Neural cell (in vitro differentiated cells): ENCODE results near the gene TMUB1. TPM values are rescaled to one million over a fixed set of nuclear protein-coding genes. Genes with fewer than 3 reads are reported as not detected.

ENCODE experiments used
- H2AFZ ChIP-seq: fragments of 200-600, 300-800 bp; sonication (generic), shearing (Covaris generic); 2 replicates; pipeline ENCODE4 v1.6.0; 2014; ENCODE audit warnings: low read depth, mild to moderate bottlenecking, antibody characterized with exemption, low read length, moderate library complexity
- H3F3A ChIP-seq: fragments of 200-600 bp; shearing (Covaris generic); 2 replicates; pipeline ENCODE4 v1.6.1; 2016; ENCODE audit warnings: mild to moderate bottlenecking, moderate library complexity, mixed read lengths, antibody characterized with exemption, low read length; ENCODE audit not compliant: insufficient read depth, poor library complexity, severe bottlenecking
- H3K27ac ChIP-seq: fragments of 200-600, 300-800 bp; sonication (generic), shearing (Covaris generic); 2 replicates; pipeline ENCODE4 v1.5.1; 2014; ENCODE audit warnings: mild to moderate bottlenecking, low read length, moderate library complexity
- H3K27me3 ChIP-seq: fragments of 300-800, 200-600 bp; sonication (generic), shearing (Covaris generic); 2 replicates; pipeline ENCODE4 v1.6.0; 2014; ENCODE audit warnings: mild to moderate bottlenecking, low read depth, low read length, moderate library complexity; ENCODE audit not compliant: insufficient read depth
- H3K36me3 ChIP-seq: fragments of 300-800, 200-600 bp; sonication (generic), shearing (Covaris generic); 2 replicates; pipeline ENCODE4 v1.5.1; 2014; ENCODE audit warnings: mild to moderate bottlenecking, antibody characterized with exemption, low read length, moderate library complexity; ENCODE audit not compliant: insufficient read depth
- H3K4me2 ChIP-seq: fragments of 300-800, 200-600 bp; sonication (generic), shearing (Covaris generic); 2 replicates; pipeline ENCODE4 v1.6.0; 2014; ENCODE audit warnings: mild to moderate bottlenecking, low read length
- H3K4me3 ChIP-seq: fragments of 300-800, 200-600 bp; sonication (generic), shearing (Covaris generic); 2 replicates; pipeline ENCODE4 v1.5.1; 2014; ENCODE audit warnings: mild to moderate bottlenecking, low read length, moderate library complexity
- H3K79me2 ChIP-seq: fragments of 200-600 bp; shearing (Covaris generic); replicated peaks from 2 replicates; pipeline ENCODE4 v1.6.0; 2014; ENCODE audit warnings: mild to moderate bottlenecking, low read length, moderate library complexity; ENCODE audit not compliant: insufficient read depth
- H3K9ac ChIP-seq: fragments of 300-800, 200-600 bp; sonication (generic), shearing (Covaris generic); 2 replicates; pipeline ENCODE4 v1.6.1; 2016; ENCODE audit warnings: mild to moderate bottlenecking, low read length, mixed read lengths
- H3K9me2 ChIP-seq: fragments of 200-600 bp; shearing (Covaris generic); 2 replicates; pipeline ENCODE4 v1.6.1; 2016; ENCODE audit warnings: mild to moderate bottlenecking, low read length, mixed read lengths; ENCODE audit not compliant: insufficient read depth
- H3K9me3 ChIP-seq: fragments of 200-600, 300-800 bp; sonication (generic), shearing (Covaris generic); 2 replicates; pipeline ENCODE4 v1.6.1; 2016; ENCODE audit warnings: mild to moderate bottlenecking, mixed run types, low read length, moderate library complexity, mixed read lengths
- H4K20me1 ChIP-seq: fragments of 200-600 bp; shearing (Covaris generic); 2 replicates; pipeline ENCODE4 v1.6.1; 2016; ENCODE audit warnings: mild to moderate bottlenecking, mixed run types; ENCODE audit not compliant: insufficient read depth
- EP300 ChIP-seq: fragments of 450-650 bp; conservative IDR thresholded peaks from 2 replicates; pipeline ENCODE4 v1.6.1; 2014; ENCODE audit warnings: antibody characterized with exemption, mild to moderate bottlenecking, moderate library complexity; ENCODE audit not compliant: poor library complexity, severe bottlenecking
- EZH2 ChIP-seq: fragments of 200-600, 300-800 bp; shearing (Covaris generic), sonication (generic); IDR thresholded peaks from 2 replicates; pipeline ENCODE4 v1.6.1; 2014; ENCODE audit warnings: antibody characterized with exemption, low read length, borderline replicate concordance, mild to moderate bottlenecking; ENCODE audit not compliant: insufficient read depth, poor library complexity, severe bottlenecking
- MXI1 ChIP-seq: fragments of 450-650 bp; conservative IDR thresholded peaks from 2 replicates; pipeline ENCODE4 v1.6.1; 2014; ENCODE audit warnings: antibody characterized with exemption, mild to moderate bottlenecking; ENCODE audit not compliant: poor library complexity, severe bottlenecking
- POLR2AphosphoS5 ChIP-seq: IDR thresholded peaks from 2 replicates; pipeline ENCODE4 v1.6.1; 2012
- RAD21 ChIP-seq: fragments of 450-650 bp; conservative IDR thresholded peaks from 2 replicates; pipeline ENCODE4 v1.6.1; 2014; ENCODE audit warnings: antibody characterized with exemption, mild to moderate bottlenecking, moderate library complexity
- SMC3 ChIP-seq: fragments of 450-650 bp; conservative IDR thresholded peaks from 2 replicates; pipeline ENCODE4 v1.6.1; 2014; ENCODE audit warnings: antibody characterized with exemption, mild to moderate bottlenecking, moderate library complexity; ENCODE audit not compliant: poor library complexity
- TAF1 ChIP-seq: IDR thresholded peaks from 2 replicates; pipeline ENCODE4 v1.6.1; 2012; ENCODE audit warnings: low read depth
- polyA plus RNA-seq: library from polyadenylated mRNA; depleted of rRNA; stranded (reverse); fragments of >200 nt; gene quantifications from 2 replicates; pipeline ENCODE4 v1.2.3, GENCODE V29; 2014
- TF ChIP-seq, protein P1 (sequence below): fragments of 450-650 bp; IDR thresholded peaks from 2 replicates; pipeline ENCODE4 v1.5.1; 2014; ENCODE audit warnings: antibody characterized with exemption, mild to moderate bottlenecking, moderate library complexity; ENCODE audit not compliant: poor library complexity, severe bottlenecking
- TF ChIP-seq, protein P2 (sequence below): IDR thresholded peaks from 2 replicates; pipeline ENCODE4 v1.6.1; 2012; ENCODE audit warnings: borderline replicate concordance

TMUB1 gene
- polyA plus RNA-seq, 1 donor from 2014 or later: 35.2 TPM

DNA sequence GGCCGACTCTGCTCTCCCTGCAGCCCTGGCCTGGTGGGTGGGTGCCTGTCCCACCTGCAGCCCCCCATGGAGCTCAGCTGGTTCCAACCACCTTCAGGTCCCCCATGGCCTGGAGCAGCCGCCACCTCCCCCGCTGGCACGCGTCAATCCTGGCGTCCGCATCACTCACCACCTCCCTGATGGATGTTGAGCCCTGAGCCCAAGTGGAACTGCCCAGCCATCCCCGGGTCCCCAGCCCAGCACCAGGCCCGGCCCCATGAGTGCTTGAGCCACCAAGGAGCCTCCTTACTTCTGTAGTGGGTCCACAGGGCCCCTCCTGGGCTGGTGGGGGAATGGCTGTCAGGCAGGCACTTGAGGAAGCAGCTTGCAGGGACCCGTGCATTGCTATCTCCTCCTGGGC lies 17.6 kb upstream of the TMUB1 start:
- Histone ChIP-seq H4K20me1 (peaks cover 4% of the 10 kb centered on the region), H3K9ac (no peak overlapping the region), H2AFZ (no peak overlapping the region), H3K27ac (no peak overlapping the region), H3K79me2 (peaks cover 19% of the 10 kb centered on the region), H3F3A (no peaks in the 10 kb centered on the region), H3K4me2 (no peak overlapping the region), H3K4me3 (no peak overlapping the region), H3K27me3 (no peaks in the 10 kb centered on the region), H3K9me3 (no peaks in the 10 kb centered on the region), H3K36me3 (no peaks in the 10 kb centered on the region), H3K9me2 (no peaks in the 10 kb centered on the region)
- TF ChIP-seq POLR2AphosphoS5 (no peak), SMC3 (no peak), TAF1 (no peak)
- TF ChIP-seq, protein P1, sequence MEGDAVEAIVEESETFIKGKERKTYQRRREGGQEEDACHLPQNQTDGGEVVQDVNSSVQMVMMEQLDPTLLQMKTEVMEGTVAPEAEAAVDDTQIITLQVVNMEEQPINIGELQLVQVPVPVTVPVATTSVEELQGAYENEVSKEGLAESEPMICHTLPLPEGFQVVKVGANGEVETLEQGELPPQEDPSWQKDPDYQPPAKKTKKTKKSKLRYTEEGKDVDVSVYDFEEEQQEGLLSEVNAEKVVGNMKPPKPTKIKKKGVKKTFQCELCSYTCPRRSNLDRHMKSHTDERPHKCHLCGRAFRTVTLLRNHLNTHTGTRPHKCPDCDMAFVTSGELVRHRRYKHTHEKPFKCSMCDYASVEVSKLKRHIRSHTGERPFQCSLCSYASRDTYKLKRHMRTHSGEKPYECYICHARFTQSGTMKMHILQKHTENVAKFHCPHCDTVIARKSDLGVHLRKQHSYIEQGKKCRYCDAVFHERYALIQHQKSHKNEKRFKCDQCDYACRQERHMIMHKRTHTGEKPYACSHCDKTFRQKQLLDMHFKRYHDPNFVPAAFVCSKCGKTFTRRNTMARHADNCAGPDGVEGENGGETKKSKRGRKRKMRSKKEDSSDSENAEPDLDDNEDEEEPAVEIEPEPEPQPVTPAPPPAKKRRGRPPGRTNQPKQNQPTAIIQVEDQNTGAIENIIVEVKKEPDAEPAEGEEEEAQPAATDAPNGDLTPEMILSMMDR: no peak

DNA sequence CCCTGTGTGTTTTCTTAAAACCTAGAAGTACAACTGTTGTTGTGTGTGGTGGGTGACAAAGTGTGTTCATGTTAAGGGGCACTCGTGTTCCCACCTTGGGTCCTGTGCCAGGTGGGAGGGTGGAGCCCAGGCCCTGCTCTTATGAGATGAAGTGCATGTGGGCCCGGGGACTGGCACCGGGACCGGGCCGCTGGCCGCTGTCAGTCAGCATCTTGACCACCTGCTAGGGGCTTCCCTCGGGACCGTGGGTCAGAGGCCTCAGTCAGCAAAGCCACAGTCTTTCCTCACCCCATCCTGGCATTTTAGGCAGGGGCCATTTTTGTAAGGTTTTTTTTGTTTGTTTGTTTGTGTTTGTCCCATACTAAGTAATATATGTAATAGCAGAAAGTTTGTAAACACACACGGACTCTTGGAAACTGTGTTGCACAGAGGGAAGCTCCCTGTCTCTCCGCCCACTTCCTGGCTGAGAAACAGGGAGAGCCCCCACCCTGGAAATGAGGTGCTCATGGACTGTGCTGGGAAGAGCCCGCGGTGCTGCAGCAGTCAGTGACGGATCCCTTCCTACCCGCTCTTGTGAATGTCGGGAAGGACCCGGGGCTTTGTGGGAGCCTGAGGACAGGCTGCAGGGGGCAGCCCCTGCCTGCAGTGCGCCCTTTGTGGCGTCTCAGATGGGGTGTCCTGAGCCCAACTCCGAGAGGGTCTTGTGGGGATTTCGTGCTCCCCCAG lies 16.4 kb upstream of the TMUB1 start:
- Histone ChIP-seq H4K20me1 (peaks cover 9% of the 10 kb centered on the region), H3K4me2 (no peak overlapping the region)
- TF ChIP-seq EP300 (no peak), POLR2AphosphoS5 (no peak), EZH2 (no peak), SMC3 (no peak), MXI1 (no peak), RAD21 (no peak), TAF1 (no peak)
- TF ChIP-seq, protein P1: no peak
- TF ChIP-seq, protein P2, sequence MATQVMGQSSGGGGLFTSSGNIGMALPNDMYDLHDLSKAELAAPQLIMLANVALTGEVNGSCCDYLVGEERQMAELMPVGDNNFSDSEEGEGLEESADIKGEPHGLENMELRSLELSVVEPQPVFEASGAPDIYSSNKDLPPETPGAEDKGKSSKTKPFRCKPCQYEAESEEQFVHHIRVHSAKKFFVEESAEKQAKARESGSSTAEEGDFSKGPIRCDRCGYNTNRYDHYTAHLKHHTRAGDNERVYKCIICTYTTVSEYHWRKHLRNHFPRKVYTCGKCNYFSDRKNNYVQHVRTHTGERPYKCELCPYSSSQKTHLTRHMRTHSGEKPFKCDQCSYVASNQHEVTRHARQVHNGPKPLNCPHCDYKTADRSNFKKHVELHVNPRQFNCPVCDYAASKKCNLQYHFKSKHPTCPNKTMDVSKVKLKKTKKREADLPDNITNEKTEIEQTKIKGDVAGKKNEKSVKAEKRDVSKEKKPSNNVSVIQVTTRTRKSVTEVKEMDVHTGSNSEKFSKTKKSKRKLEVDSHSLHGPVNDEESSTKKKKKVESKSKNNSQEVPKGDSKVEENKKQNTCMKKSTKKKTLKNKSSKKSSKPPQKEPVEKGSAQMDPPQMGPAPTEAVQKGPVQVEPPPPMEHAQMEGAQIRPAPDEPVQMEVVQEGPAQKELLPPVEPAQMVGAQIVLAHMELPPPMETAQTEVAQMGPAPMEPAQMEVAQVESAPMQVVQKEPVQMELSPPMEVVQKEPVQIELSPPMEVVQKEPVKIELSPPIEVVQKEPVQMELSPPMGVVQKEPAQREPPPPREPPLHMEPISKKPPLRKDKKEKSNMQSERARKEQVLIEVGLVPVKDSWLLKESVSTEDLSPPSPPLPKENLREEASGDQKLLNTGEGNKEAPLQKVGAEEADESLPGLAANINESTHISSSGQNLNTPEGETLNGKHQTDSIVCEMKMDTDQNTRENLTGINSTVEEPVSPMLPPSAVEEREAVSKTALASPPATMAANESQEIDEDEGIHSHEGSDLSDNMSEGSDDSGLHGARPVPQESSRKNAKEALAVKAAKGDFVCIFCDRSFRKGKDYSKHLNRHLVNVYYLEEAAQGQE: no peak

More for the DNA sequence above, 16.4 kb upstream of the TMUB1 start:
- Histone ChIP-seq H2AFZ (no peak overlapping the region), H3K4me3 (no peak overlapping the region), H3K79me2 (peaks cover 31% of the 10 kb centered on the region), H3K27me3 (no peaks in the 10 kb centered on the region), H3K36me3 (no peaks in the 10 kb centered on the region), H3K9me3 (no peaks in the 10 kb centered on the region), H3K27ac (no peak overlapping the region), H3K9ac (no peak overlapping the region), H3K9me2 (no peaks in the 10 kb centered on the region), H3F3A (no peaks in the 10 kb centered on the region)
